ENCODE measurements around the gene FAU.

FAU gene

GRCh38 chr11:65103476-65103875 is 18.5 kb downstream of the FAU start:
- TF ChIP-seq FOXP2 (optimal IDR thresholded peaks at IDR 0.05; ENCODE audit: borderline replicate concordance, extremely low read depth, extremely low read length, insufficient read depth): no peak
- no peak for TF ChIP-seq REST (IDR thresholded peaks at IDR 0.05; ENCODE audit: insufficient read depth in 1 of 2, low read depth in 2 of 2, low read length in 2 of 2)
- no peak for TF ChIP-seq POLR2AphosphoS5 (IDR thresholded peaks at IDR 0.05; ENCODE audit: low read depth, low read length)
- TF ChIP-seq TAF1 (IDR thresholded peaks at IDR 0.05; ENCODE audit: borderline replicate concordance, insufficient read depth, low read length): no peak
- no peak for TF ChIP-seq SIN3A (IDR thresholded peaks at IDR 0.05; ENCODE audit: borderline replicate concordance, insufficient read depth, low read length)

- TF ChIP-seq SIN3A (IDR thresholded peaks at IDR 0.05; ENCODE audit: borderline replicate concordance, insufficient read depth, low read length): 0 out of 2 replicates have a peak, but pooled peaks have one; percentile 21
- no peak for TF ChIP-seq REST (IDR thresholded peaks at IDR 0.05; ENCODE audit: insufficient read depth in 1 of 2, low read depth in 2 of 2, low read length in 2 of 2)
These were observed 19.5 kb downstream of the FAU start for GRCh38 chr11:65102142-65103095.

- TF ChIP-seq POLR2AphosphoS5 (IDR thresholded peaks at IDR 0.05; ENCODE audit: low read depth, low read length): no peak
These were observed 21.1 kb downstream of the FAU start for GRCh38 chr11:65100674-65101350.

GRCh38 chr11:65096926-65097325 is 25.0 kb downstream of the FAU start:
- TF ChIP-seq TAF1 (IDR thresholded peaks at IDR 0.05; ENCODE audit: borderline replicate concordance, insufficient read depth, low read length) (no peak), POLR2AphosphoS5 (IDR thresholded peaks at IDR 0.05; ENCODE audit: low read depth, low read length) (no peak), SIN3A (IDR thresholded peaks at IDR 0.05; ENCODE audit: borderline replicate concordance, insufficient read depth, low read length) (no peak), REST (IDR thresholded peaks at IDR 0.05; ENCODE audit: insufficient read depth in 1 of 2, low read depth in 2 of 2, low read length in 2 of 2) (no peak), FOXP2 (optimal IDR thresholded peaks at IDR 0.05; ENCODE audit: borderline replicate concordance, extremely low read depth, extremely low read length, insufficient read depth) (no peak)

- TF ChIP-seq POLR2AphosphoS5 (IDR thresholded peaks at IDR 0.05; ENCODE audit: low read depth, low read length) (peak; percentile 94), TAF1 (IDR thresholded peaks at IDR 0.05; ENCODE audit: borderline replicate concordance, insufficient read depth, low read length) (peak; percentile 95; the same call in 1 of the 2 replicates), FOXP2 (optimal IDR thresholded peaks at IDR 0.05; ENCODE audit: borderline replicate concordance, extremely low read depth, extremely low read length, insufficient read depth) (peak; percentile 47), REST (IDR thresholded peaks at IDR 0.05; ENCODE audit: insufficient read depth in 1 of 2, low read depth in 2 of 2, low read length in 2 of 2) (0 out of 4 replicates have a peak, but pooled peaks of 1 of the 2 experiments have one; percentile 39), SIN3A (IDR thresholded peaks at IDR 0.05; ENCODE audit: borderline replicate concordance, insufficient read depth, low read length) (peak; percentile 87; the same call in 1 of the 2 replicates)
These were observed 25.7 kb downstream of the FAU start, which contains the start of gene VPS51 for GRCh38 chr11:65095974-65096806. Gene VPS51 (plus strand): TSS chr11:65096214. CDS start chr11:65096251, 37 bp downstream.
